BJ (cell line): Measurements from ENCODE around the gene MTA2. TPM values are rescaled to one million over a fixed set of nuclear protein-coding genes. Genes with fewer than 3 reads are reported as not detected.
"Not testable (repeated sequence)": the region's sequence is repeated elsewhere in the genome, so short reads cannot be mapped to it uniquely, and the experiment has no call there.

Experiments used
- CTCF ChIA-PET: fragments of 350-600 bp; formaldehyde crosslinking; extraction: SDS; loops from one replicate; lab custom pipeline; 2021; ENCODE audit warnings: antibody characterized with exemption, inconsistent platforms; lab: Yijun Ruan, JAX
- POLR2A ChIA-PET: fragments of 300-600 bp; sonication (Branson Sonifier 250); formaldehyde crosslinking; extraction: SDS; loops from one replicate; lab custom pipeline; 2021; ENCODE audit warnings: antibody characterized with exemption; lab: Charles Lee
- DNase-seq: peaks from one replicate; pipeline ENCODE4 v3.0.0-alpha.2; 2011; ENCODE audit warnings: low read depth
- H3K27me3 ChIP-seq: 2 replicates; pipeline ENCODE4 v1.6.0; 2011; ENCODE audit warnings: low read length; ENCODE audit not compliant: control insufficient read depth, insufficient read depth
- H3K36me3 ChIP-seq: 2 replicates; pipeline ENCODE4 v1.5.1; 2011; ENCODE audit warnings: low read length; ENCODE audit not compliant: control insufficient read depth, insufficient read depth
- H3K4me3 ChIP-seq: 2 replicates; pipeline ENCODE4 v1.5.1; 2011; ENCODE audit warnings: low read depth, mild to moderate bottlenecking, control low read depth, low read length
- polyA minus RNA-seq: library from RNA; depleted of rRNA, polyadenylated mRNA; stranded (reverse); fragments of >200 nt; gene quantifications from 2 replicates; pipeline ENCODE4 v1.2.3, GENCODE V29; 2011; rRNA and poly(A)+ RNA removed
- polyA plus RNA-seq: library from polyadenylated mRNA; depleted of rRNA; stranded (reverse); fragments of >200 nt; gene quantifications from 2 replicates; pipeline ENCODE4 v1.2.3, GENCODE V29; 2011; rRNA removed
- TF ChIP-seq, protein P1 (sequence below): IDR thresholded peaks from 2 replicates; pipeline ENCODE4 v1.5.1; 2011; ENCODE audit warnings: low read depth, mild to moderate bottlenecking, control low read depth, inconsistent platforms, low read length, moderate library complexity; ENCODE audit not compliant: insufficient read depth

MTA2 gene
- 16.4 and 17.8 TPM in 2 replicates for polyA plus RNA-seq
- 42.7 and 47.1 TPM in 2 replicates for polyA minus RNA-seq

DNA sequence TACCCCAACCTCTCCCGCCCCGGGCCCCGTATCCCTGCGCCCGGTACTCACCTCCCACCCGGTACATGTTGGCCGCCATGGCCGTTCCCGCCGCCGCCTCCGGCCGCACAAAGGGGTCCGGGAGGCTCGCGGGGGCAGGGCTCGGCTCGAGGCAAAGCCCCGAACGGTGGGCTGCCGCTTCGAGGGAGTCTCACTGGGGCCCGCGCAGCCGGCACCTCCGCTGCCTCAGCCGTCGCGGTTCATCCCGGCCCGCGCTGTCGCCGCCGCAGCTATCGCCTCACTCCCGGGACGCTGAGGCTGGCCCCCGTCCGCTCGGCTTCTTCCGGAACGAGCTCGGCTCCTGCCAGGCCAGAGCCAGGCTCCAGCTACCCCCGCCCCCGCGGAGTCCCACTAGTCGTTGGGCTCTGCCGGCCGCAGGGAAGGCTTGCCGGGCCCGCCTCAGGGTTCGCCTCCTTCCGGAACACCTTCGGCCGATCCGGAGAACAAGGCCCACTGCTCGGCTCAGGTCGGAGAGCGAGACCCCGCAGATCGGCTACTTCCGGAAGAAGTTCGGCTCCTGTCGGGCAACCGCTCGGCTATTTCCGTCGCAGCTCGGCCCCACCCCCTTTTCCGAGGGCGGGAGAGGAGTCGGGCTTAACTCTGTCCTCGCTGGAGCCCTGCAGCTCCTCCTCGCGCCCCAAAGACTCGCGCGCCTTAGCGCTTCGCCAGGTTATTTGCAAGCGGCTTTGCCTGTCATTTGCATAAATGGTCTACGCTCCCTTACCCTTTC is at the start of gene MTA2:
Gene MTA2, minus strand, starts transcription at position 494 of the 769 bp plus-strand sequence. Its CDS starts 415 bp downstream, at position 79.
- TF ChIP-seq, protein P1, sequence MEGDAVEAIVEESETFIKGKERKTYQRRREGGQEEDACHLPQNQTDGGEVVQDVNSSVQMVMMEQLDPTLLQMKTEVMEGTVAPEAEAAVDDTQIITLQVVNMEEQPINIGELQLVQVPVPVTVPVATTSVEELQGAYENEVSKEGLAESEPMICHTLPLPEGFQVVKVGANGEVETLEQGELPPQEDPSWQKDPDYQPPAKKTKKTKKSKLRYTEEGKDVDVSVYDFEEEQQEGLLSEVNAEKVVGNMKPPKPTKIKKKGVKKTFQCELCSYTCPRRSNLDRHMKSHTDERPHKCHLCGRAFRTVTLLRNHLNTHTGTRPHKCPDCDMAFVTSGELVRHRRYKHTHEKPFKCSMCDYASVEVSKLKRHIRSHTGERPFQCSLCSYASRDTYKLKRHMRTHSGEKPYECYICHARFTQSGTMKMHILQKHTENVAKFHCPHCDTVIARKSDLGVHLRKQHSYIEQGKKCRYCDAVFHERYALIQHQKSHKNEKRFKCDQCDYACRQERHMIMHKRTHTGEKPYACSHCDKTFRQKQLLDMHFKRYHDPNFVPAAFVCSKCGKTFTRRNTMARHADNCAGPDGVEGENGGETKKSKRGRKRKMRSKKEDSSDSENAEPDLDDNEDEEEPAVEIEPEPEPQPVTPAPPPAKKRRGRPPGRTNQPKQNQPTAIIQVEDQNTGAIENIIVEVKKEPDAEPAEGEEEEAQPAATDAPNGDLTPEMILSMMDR: no peak
- POLR2A ChIA-PET: interaction anchor here (0.6 to 1.5 kb wide), 5 partner anchors 10 to 126 kb away, joined by 3 to 16 read pairs (median 5); partner anchors contain the start of genes C11orf98, CSKMT, HNRNPUL2 and TTC9C
- H3K27me3 ChIP-seq: no peaks in the 10 kb centered on the region
- CTCF ChIA-PET: interaction anchor here (0.6 to 1.7 kb wide), 6 partner anchors 10 to 206 kb away, joined by 3 to 12 read pairs (median 6); partner anchors contain the start of gene TUT1
- DNase-seq: peak; percentile 85
- H3K36me3 ChIP-seq: peaks cover 18% of the 10 kb centered on the region
- H3K4me3 ChIP-seq: peak within 1 kb of the TSS; percentile 96

DNA sequence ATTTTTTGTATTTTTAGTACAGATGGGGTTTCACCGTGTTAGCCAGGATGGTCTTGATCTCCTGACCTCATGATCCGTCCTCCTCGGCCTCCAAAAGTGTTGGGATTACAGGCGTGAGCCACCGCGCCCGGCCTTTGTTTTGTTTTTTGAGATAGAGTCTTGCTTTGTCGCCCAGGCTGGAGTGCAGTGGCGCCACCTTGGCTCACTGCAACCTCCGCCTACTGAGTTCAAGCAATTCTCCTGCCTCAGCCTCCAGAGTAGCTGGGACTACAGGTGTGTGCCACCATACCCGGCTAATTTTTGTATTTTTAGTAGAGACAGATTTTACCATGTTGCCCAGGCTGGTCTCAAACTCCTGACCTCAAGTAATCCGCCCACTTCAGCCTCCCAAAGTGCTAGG is 48.6 kb upstream of the MTA2 start:
- POLR2A ChIA-PET, H3K4me3 ChIP-seq, DNase-seq, CTCF ChIA-PET, H3K27me3 ChIP-seq: not testable (repeated sequence)
- H3K36me3 ChIP-seq: peaks cover 18% of the 10 kb centered on the region

DNA sequence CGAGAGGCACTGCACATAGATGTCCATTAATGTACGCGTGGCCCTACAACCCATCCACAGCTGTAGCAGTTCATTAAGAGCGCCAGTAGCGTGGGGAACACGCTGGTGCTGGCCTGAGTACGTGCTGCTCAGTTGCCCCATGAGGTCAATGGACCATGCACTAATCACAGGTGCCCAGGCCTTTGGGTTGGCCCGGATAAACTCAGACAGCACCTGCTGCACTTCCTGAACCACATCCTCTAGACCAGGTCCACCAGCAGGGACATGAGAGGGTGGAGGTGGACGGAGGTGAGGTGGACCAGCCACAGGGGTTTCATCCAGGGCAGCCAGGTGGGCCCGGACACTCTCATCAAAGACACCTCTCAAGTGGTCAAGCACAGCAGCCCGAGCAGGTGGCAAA is 47.8 kb upstream of the MTA2 start:
- ChIA-PET POLR2A (no interaction called here), CTCF (interaction anchor here (1.1 to 1.8 kb wide), 3 partner anchors 15 to 255 kb away, joined by 3 to 4 read pairs (median 3); no protein-coding TSS in a partner anchor)
- Histone ChIP-seq H3K27me3 (no peaks in the 10 kb centered on the region), H3K36me3 (peaks cover 18% of the 10 kb centered on the region), H3K4me3 (no peak overlapping the region)
- TF ChIP-seq, protein P1: no peak
- no peak for DNase-seq

DNA sequence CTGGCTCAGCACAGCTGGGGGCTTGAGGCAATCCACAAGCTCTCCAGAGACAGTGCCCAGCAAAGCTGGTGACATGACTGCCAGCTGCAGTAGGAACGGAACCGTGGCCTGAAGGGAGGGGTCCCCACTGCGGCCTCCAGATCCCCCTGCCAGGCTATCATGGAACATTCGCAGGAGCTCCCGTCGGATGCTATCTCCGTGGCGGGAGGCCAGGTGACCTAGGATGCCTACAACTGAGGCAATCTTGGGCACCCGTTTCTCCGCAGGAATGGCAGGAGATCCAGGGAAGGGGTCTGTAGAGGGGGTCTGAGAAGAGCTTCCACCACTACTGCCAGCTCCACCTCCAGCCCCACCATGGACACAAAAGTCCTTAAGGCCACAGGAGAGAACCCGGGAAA is 47.3 kb upstream of the MTA2 start:
- no peaks in the 10 kb centered on the region for H3K27me3 ChIP-seq
- DNase-seq: no peak
- TF ChIP-seq, protein P1: no peak
- POLR2A ChIA-PET: no interaction called here
- H3K4me3 ChIP-seq: no peak overlapping the region
- CTCF ChIA-PET: interaction anchor here (1.1 to 1.8 kb wide), 3 partner anchors 16 to 254 kb away, joined by 3 to 4 read pairs (median 3); no protein-coding TSS in a partner anchor
- peaks cover 23% of the 10 kb centered on the region for H3K36me3 ChIP-seq

DNA sequence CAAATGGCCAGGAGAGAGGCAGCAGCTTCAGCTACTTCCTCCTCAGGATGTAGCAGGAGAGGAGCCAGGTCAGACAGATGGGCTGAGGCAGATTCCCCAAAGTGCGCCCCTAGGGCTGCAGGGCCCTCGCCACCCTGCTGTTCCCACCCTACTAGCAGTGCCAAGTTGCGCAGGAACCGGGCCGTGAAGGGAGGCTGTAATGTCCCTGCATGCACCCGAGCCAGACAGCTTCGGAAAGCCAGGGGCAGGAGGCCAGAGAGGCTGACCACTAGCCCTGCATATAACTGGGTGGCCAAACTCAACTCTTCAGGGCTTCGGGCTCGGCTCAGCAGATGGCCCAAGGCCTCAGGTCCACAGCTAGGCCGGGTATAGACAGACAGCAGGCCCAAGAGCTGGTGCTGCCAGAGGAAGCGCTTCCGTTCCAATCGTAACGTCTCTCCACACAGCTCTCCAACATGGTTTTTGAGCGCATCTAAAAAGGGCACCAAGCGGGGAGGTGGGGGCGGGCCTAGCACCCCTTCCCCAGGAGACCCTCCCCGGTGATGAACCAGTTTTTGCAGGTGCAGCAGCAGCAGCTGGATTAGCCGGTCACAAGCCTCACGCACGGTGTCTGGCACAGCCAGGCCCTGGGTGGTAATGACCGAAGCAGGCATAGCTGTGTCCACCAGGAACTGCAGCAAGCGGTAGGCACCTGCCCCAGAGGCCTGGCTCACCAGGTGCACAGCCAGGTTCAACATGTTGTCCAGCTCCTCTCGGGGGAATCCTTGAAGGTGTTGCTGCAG is 46.7 kb upstream of the MTA2 start:
- no peak overlapping the region for H3K4me3 ChIP-seq
- ChIA-PET POLR2A (interaction anchor here (0.6 kb wide), 1 partner anchor 193 kb away, joined by 3 read pairs; no protein-coding TSS in a partner anchor), CTCF (interaction anchor here (1.1 to 1.8 kb wide), 3 partner anchors 16 to 254 kb away, joined by 3 to 4 read pairs (median 3); no protein-coding TSS in a partner anchor)
- H3K36me3 ChIP-seq: peaks cover 23% of the 10 kb centered on the region
- TF ChIP-seq, protein P1: no peak
- no peaks in the 10 kb centered on the region for H3K27me3 ChIP-seq
- no peak for DNase-seq
